Keratinocyte (primary cell): ENCODE measurements around the gene HEPH. TPM values are rescaled to one million over a fixed set of nuclear protein-coding genes. Genes with fewer than 3 reads are reported as not detected.
"Not testable (repeated sequence)": the region's sequence is repeated elsewhere in the genome, so short reads cannot be mapped to it uniquely, and the experiment has no call there.

Source experiments
- DNase-seq: peaks from one replicate; pipeline ENCODE4 v3.0.0-alpha.2; 2011; ENCODE audit warnings: low read depth, missing footprints, low spot score
- FAIRE-seq: peaks from 2 replicates; lab custom pipeline; 2011; peaks lifted over from hg19 to GRCh38; lab: Jason Lieb, UNC
- H2AFZ ChIP-seq: 2 replicates; pipeline ENCODE4 v1.6.0; 2012; ENCODE audit warnings: low read length, control low read depth, inconsistent platforms; ENCODE audit not compliant: control insufficient read depth
- H3K27ac ChIP-seq: 2 replicates; pipeline ENCODE4 v1.5.1; 2011; ENCODE audit warnings: low read length; ENCODE audit not compliant: control insufficient read depth, insufficient read depth
- H3K27me3 ChIP-seq: 3 replicates; pipeline ENCODE4 v1.6.0; 2011; ENCODE audit warnings: low read length; ENCODE audit not compliant: control insufficient read depth, insufficient read depth; ENCODE audit errors: extremely low read depth
- H3K36me3 ChIP-seq, 2 experiments: 2 replicates in 1 of 2; 3 replicates in 1 of 2; pipeline ENCODE4 v1.5.1; 2011; ENCODE audit warnings: low read length in 2 of 2, mild to moderate bottlenecking in 1 of 2; ENCODE audit not compliant: control insufficient read depth in 2 of 2, insufficient read depth in 2 of 2; ENCODE audit errors: extremely low read depth in 1 of 2
- H3K4me1 ChIP-seq: 3 replicates; pipeline ENCODE4 v1.5.1; 2011; ENCODE audit warnings: low read length; ENCODE audit not compliant: control insufficient read depth, insufficient read depth; ENCODE audit errors: extremely low read depth
- H3K4me2 ChIP-seq: 3 replicates; pipeline ENCODE4 v1.6.0; 2011; ENCODE audit warnings: low read depth, low read length; ENCODE audit not compliant: control insufficient read depth, insufficient read depth; ENCODE audit errors: extremely low read depth
- H3K4me3 ChIP-seq, 3 experiments: fragments of 200-600 bp in 1 of 3; sonication (generic) in 1 of 3; 2 replicates in 2 of 3; 3 replicates in 1 of 3; pipeline ENCODE4 v1.5.1; 2011 to 2016; ENCODE audit warnings: low read length in 3 of 3, mild to moderate bottlenecking in 3 of 3, control low read depth in 2 of 3, inconsistent platforms in 1 of 3, low read depth in 1 of 3, mixed read lengths in 1 of 3, mixed run types in 1 of 3, moderate library complexity in 1 of 3; ENCODE audit not compliant: control insufficient read depth in 2 of 3, insufficient read depth in 2 of 3; ENCODE audit errors: extremely low read depth in 1 of 3
- H3K79me2 ChIP-seq: 2 replicates; pipeline ENCODE4 v1.6.0; 2012; ENCODE audit warnings: low read length; ENCODE audit not compliant: control insufficient read depth, insufficient read depth
- H3K9ac ChIP-seq: 3 replicates; pipeline ENCODE4 v1.6.0; 2011; ENCODE audit warnings: low read length; ENCODE audit not compliant: control insufficient read depth, insufficient read depth; ENCODE audit errors: extremely low read depth
- H3K9me1 ChIP-seq: 3 replicates; pipeline ENCODE4 v1.6.0; 2011; ENCODE audit warnings: low read length; ENCODE audit not compliant: control insufficient read depth, insufficient read depth; ENCODE audit errors: extremely low read depth
- H3K9me3 ChIP-seq: 2 replicates; pipeline ENCODE4 v1.5.1; 2012; ENCODE audit warnings: low read depth, low read length; ENCODE audit not compliant: control insufficient read depth
- H4K20me1 ChIP-seq: 3 replicates; pipeline ENCODE4 v1.6.0; 2011; ENCODE audit warnings: low read length; ENCODE audit not compliant: control insufficient read depth, insufficient read depth; ENCODE audit errors: extremely low read depth
- CTCF ChIP-seq, 3 experiments: IDR thresholded peaks in 1 of 3; conservative IDR thresholded peaks in 1 of 3; optimal IDR thresholded peaks in 1 of 3; 2 replicates in 2 of 3; 3 replicates in 1 of 3; pipeline versions ENCODE3 to v1.5.1; 2011; ENCODE audit warnings: low read length in 3 of 3, mild to moderate bottlenecking in 3 of 3, moderate library complexity in 2 of 3, control low read depth in 1 of 3, inconsistent platforms in 1 of 3; ENCODE audit not compliant: insufficient read depth in 2 of 3; ENCODE audit errors: extremely low read depth in 1 of 3
- EZH2 ChIP-seq: IDR thresholded peaks from one replicate; pipeline ENCODE4 v1.6.1; 2012; ENCODE audit warnings: inconsistent platforms, mild to moderate bottlenecking, low read length, moderate library complexity
- dilution Hi-C: fragments of 300-500 bp; cut with MboI; formaldehyde crosslinking; loops from one replicate; pipeline ENCODE4 v1.7.0; 2020; ENCODE audit warnings: low sequenced_read_pairs; ENCODE audit not compliant: extremely low pct_ligation_motif_present
- polyA plus RNA-seq, 5 experiments: library from polyadenylated mRNA; depleted of rRNA in 3 of 5; stranded (reverse) in 3 of 5; stranded (forward) in 1 of 5; unstranded in 1 of 5; fragments of >200 nt; gene quantifications; 1 replicate in 1 of 5; 2 replicates in 3 of 5; 3 replicates in 1 of 5; pipeline versions ENCODE4 v1.2.1 to v1.2.3, GENCODE V29; 2011 to 2012; ENCODE audit warnings: missing spikeins in 2 of 5, low read depth in 1 of 5, low replicate concordance in 1 of 5

Gene HEPH
- polyA plus RNA-seq, 1 donor (not counting 4 experiments of a cell fraction or from before 2014, with no cell fraction given), result 0.25 TPM

- TF ChIP-seq EZH2 (no peak), CTCF (optimal IDR thresholded peaks at IDR 0.05 in 1 of 3, IDR thresholded peaks at IDR 0.05 in 1 of 3, conservative IDR thresholded peaks at IDR 0.05 in 1 of 3; ENCODE audit: extremely low read depth in 1 of 3, insufficient read depth in 2 of 3, low read length in 3 of 3) (no peak)
- Histone ChIP-seq H3K9me1 (no peaks in the 10 kb centered on the region), H3K9me3 (no peaks in the 10 kb centered on the region), H3K27ac (no peak overlapping the region), H3K4me1 (no peaks in the 10 kb centered on the region), H3K4me3 (no peak overlapping the region), H3K79me2 (no peaks in the 10 kb centered on the region), H3K27me3 (no peaks in the 10 kb centered on the region), H2AFZ (no peak overlapping the region), H4K20me1 (no peaks in the 10 kb centered on the region), H3K4me2 (no peak overlapping the region), H3K36me3 (no peaks in the 10 kb centered on the region), H3K9ac (no peak overlapping the region)
- dilution Hi-C loops, result no loop called here
- no peak for FAIRE-seq
- DNase-seq, result no peak
Observed at GRCh38 chrX:66126662-66127061, 37.4 kb upstream of the HEPH start.

GRCh38 chrX:66130469-66130868 lies 33.6 kb upstream of the HEPH start:
- Histone ChIP-seq H3K4me2 (no peak overlapping the region), H3K9me1 (no peaks in the 10 kb centered on the region), H4K20me1 (no peaks in the 10 kb centered on the region), H3K4me1 (no peaks in the 10 kb centered on the region), H3K9ac (no peak overlapping the region), H3K79me2 (no peaks in the 10 kb centered on the region), H2AFZ (no peak overlapping the region), H3K9me3 (no peaks in the 10 kb centered on the region), H3K36me3 (no peaks in the 10 kb centered on the region), H3K27ac (no peak overlapping the region), H3K27me3 (no peaks in the 10 kb centered on the region), H3K4me3 (no peak overlapping the region)
- no peak for DNase-seq
- no peak for FAIRE-seq
- dilution Hi-C loops, result no loop called here
- TF ChIP-seq EZH2 (no peak), CTCF (optimal IDR thresholded peaks at IDR 0.05 in 1 of 3, IDR thresholded peaks at IDR 0.05 in 1 of 3, conservative IDR thresholded peaks at IDR 0.05 in 1 of 3; ENCODE audit: extremely low read depth in 1 of 3, insufficient read depth in 2 of 3, low read length in 3 of 3) (no peak)

DNA sequence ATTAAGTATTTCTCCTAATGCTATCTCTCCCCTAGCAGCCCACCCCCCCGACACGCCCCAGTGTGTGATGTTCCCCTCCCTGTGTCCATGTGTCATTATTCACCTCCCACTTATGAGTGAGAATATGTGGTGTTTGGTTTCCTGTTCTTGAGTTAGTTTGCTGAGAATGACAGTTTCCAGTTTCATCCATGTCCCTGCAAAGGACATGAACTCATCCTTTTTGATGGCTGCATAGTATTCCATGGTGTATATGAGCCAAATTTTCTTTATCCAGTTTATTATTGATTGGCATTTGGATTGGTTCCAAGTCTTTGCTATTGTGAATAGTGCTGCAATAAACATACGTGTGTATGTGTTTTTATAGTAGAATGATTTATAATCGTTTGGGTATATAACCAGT lies 28.8 kb upstream of the HEPH start:
- not testable (repeated sequence) for H3K4me3 ChIP-seq

More for the DNA sequence above, 28.8 kb upstream of the HEPH start:
- DNase-seq, H3K9ac ChIP-seq, H3K36me3 ChIP-seq, H3K9me3 ChIP-seq, FAIRE-seq, H3K27ac ChIP-seq, H3K79me2 ChIP-seq, H3K4me1 ChIP-seq, H2AFZ ChIP-seq, dilution Hi-C loops, H3K9me1 ChIP-seq, H4K20me1 ChIP-seq, H3K4me2 ChIP-seq, H3K27me3 ChIP-seq: not testable (repeated sequence)
